ENCODE data around the gene ZNF483. TPM values are rescaled to one million over a fixed set of nuclear protein-coding genes. Genes with fewer than 3 reads are reported as not detected.

ZNF483 gene
- total RNA-seq, 1 experiment from 2014 or later = 4.8 TPM

DNA sequence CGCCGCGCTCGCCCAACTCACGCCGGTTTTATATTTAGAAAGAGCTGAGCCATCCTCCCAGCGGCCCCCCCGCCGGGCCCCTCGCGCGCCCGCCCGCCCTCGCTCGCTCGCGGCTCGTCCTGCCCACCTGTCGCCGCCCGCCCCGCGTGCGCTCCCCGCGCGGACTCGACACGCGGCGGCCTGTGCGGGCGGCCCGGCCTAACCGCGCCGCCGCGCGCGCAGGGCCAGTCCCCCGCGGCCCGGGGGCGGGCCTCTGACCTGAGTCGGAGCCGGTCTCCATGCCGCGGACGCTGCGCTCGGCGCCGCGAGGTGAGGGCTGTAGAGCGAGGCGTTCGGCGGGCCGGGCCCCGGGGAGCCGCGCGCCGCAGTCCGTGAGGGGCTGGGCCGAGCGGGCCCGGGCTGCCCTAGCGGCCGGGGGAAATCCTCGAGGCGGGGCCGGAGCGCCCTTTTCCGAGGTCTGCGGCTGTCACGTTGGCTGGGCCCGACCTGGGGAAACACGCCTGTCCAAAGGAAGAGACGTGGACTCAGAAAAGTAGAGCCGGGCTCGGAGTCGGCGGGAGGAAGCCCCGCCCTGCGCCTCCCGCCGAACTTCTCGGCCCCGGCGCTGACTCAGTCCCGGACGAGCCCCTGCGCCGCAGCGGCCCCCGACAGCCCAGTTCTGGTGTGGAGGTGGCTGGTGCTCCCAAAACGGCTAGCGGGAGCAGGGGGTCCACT, 41.0 kb upstream of the ZNF483 start, which contains the start of gene ECPAS:
TSS of gene ECPAS (minus strand) at position 526 of the 714 bp plus-strand sequence. CDS start 11,465 bp downstream, outside the sequence.
- Histone ChIP-seq H3K4me3 (ENCODE audit: low read depth in 2 of 2, low read length in 2 of 2) (peak within 1 kb of the TSS; percentile 76 to 83), H3K4me1 (ENCODE audit: control insufficient read depth, insufficient read depth, low read length) (no peaks in the 10 kb centered on the region; the same call in 1 of the 2 replicates), H3K27ac (ENCODE audit: low read length) (peak within 1 kb of the TSS; percentile 87), H3K27me3 (ENCODE audit: control insufficient read depth, insufficient read depth, low read length) (no peaks in the 10 kb centered on the region), H3K9me3 (ENCODE audit: control insufficient read depth, insufficient read depth, low read depth, low read length) (no peaks in the 10 kb centered on the region), H3K36me3 (ENCODE audit: control insufficient read depth, insufficient read depth, low read length) (no peaks in the 10 kb centered on the region; the same call in 1 of the 2 replicates)
- POLR2A ChIA-PET = no interaction called here
- TF ChIP-seq SIN3A (IDR thresholded peaks at IDR 0.05; ENCODE audit: borderline replicate concordance, insufficient read depth, low read depth, low read length) (0 out of 2 replicates have a peak, but pooled peaks have one; percentile 22), CTCF (IDR thresholded peaks at IDR 0.05) (no peak), POLR2AphosphoS5 (IDR thresholded peaks at IDR 0.05; ENCODE audit: low read depth, low read length) (peak; percentile 64; the same call in 1 of the 2 replicates), TCF7L2 (IDR thresholded peaks at IDR 0.05; ENCODE audit: low read depth, low read length) (no peak), REST (IDR thresholded peaks at IDR 0.05; ENCODE audit: insufficient read depth in 1 of 2, low read depth in 2 of 2, low read length in 1 of 2) (no peak)
- no peak for DNase-seq (ENCODE audit: low read depth, low spot score)
- BruUV-seq (replicated peaks) = no TSS peak
- peak; percentile 83 for ATAC-seq
- intact Hi-C loops (cut with micrococcal nuclease; ENCODE audit: unreplicated experiment) = no loop called here
- CTCF ChIA-PET = interaction anchor here (0.6 kb wide), 1 partner anchor 586 kb away, joined by 3 read pairs; no protein-coding TSS in a partner anchor
- in situ Hi-C loops (cut with HindIII; ENCODE audit: low pct_unique_long_range_greater_than_20kb, low sequenced_read_pairs) = no loop called here

DNA sequence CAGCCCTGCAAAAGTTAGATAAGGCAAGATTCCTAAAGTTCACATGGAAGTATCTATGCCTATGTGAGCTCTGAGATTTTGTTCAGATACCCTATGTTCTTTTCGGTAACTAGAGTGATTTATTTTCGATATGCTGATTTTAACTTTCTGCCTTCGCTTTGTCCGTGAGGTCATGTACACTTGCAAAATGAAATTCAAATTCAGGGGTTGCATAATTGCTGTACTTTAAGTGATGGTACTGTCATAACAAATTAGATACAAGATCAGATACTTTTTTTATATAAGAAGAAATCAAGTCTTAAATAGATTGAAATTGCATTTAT, 40.4 kb upstream of the ZNF483 start:
- CTCF ChIA-PET = interaction anchor here (0.7 kb wide), 1 partner anchor 165 kb away, joined by 4 read pairs; no protein-coding TSS in a partner anchor
- intact Hi-C loops (cut with micrococcal nuclease; ENCODE audit: unreplicated experiment) = no loop called here
- ATAC-seq = no peak

More for the DNA sequence above, 40.4 kb upstream of the ZNF483 start:
- Histone ChIP-seq H3K27ac (ENCODE audit: low read length) (peak overlapping the region; percentile 87), H3K4me1 (ENCODE audit: control insufficient read depth, insufficient read depth, low read length) (no peaks in the 10 kb centered on the region; the same call in 1 of the 2 replicates), H3K4me3 (ENCODE audit: low read depth in 2 of 2, low read length in 2 of 2) (peak overlapping the region; percentile 76 to 83), H3K27me3 (ENCODE audit: control insufficient read depth, insufficient read depth, low read length) (no peaks in the 10 kb centered on the region), H3K9me3 (ENCODE audit: control insufficient read depth, insufficient read depth, low read depth, low read length) (no peaks in the 10 kb centered on the region), H3K36me3 (ENCODE audit: control insufficient read depth, insufficient read depth, low read length) (no peaks in the 10 kb centered on the region; the same call in 1 of the 2 replicates)
- in situ Hi-C loops (cut with HindIII; ENCODE audit: low pct_unique_long_range_greater_than_20kb, low sequenced_read_pairs) = no loop called here
- BruUV-seq (replicated peaks) = TSS peak; percentile 77
- DNase-seq (ENCODE audit: low read depth, low spot score) = no peak
- TF ChIP-seq CTCF (IDR thresholded peaks at IDR 0.05) (no peak), TCF7L2 (IDR thresholded peaks at IDR 0.05; ENCODE audit: low read depth, low read length) (no peak), SIN3A (IDR thresholded peaks at IDR 0.05; ENCODE audit: borderline replicate concordance, insufficient read depth, low read depth, low read length) (no peak), POLR2AphosphoS5 (IDR thresholded peaks at IDR 0.05; ENCODE audit: low read depth, low read length) (no peak), REST (IDR thresholded peaks at IDR 0.05; ENCODE audit: insufficient read depth in 1 of 2, low read depth in 2 of 2, low read length in 1 of 2) (no peak)
- POLR2A ChIA-PET = no interaction called here
